Gastroesophageal sphincter (tissue), 3 donors: Measurements from ENCODE around the gene P2RX4.

ENCODE experiments used
- POLR2AphosphoS5 ChIP-seq: sonication (generic); formaldehyde crosslinking; IDR thresholded peaks from one replicate; pipeline ENCODE4 v1.6.1; 2017; ENCODE audit warnings: antibody characterized with exemption
- TF ChIP-seq, protein P1 (sequence below), 4 experiments: fragments of 200-600 bp in 2 of 4; fragments of 450-650 bp in 2 of 4; sonication (generic) in 1 of 4; IDR thresholded peaks; one replicate each; pipeline ENCODE4 v1.5.1; 2017 to 2019; ENCODE audit warnings: antibody characterized with exemption in 4 of 4, mild to moderate bottlenecking in 2 of 4, moderate library complexity in 2 of 4

- TF ChIP-seq, protein P1, sequence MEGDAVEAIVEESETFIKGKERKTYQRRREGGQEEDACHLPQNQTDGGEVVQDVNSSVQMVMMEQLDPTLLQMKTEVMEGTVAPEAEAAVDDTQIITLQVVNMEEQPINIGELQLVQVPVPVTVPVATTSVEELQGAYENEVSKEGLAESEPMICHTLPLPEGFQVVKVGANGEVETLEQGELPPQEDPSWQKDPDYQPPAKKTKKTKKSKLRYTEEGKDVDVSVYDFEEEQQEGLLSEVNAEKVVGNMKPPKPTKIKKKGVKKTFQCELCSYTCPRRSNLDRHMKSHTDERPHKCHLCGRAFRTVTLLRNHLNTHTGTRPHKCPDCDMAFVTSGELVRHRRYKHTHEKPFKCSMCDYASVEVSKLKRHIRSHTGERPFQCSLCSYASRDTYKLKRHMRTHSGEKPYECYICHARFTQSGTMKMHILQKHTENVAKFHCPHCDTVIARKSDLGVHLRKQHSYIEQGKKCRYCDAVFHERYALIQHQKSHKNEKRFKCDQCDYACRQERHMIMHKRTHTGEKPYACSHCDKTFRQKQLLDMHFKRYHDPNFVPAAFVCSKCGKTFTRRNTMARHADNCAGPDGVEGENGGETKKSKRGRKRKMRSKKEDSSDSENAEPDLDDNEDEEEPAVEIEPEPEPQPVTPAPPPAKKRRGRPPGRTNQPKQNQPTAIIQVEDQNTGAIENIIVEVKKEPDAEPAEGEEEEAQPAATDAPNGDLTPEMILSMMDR (IDR thresholded peaks at IDR 0.05) = no peak
- no peak for TF ChIP-seq POLR2AphosphoS5
Measured at GRCh38 chr12:121212875-121213274, 2.9 kb downstream of the P2RX4 start.
